Activated CD4-positive, alpha-beta memory T cell treated with anti-CD3 and anti-CD28 coated beads for 36 hours (primary cell): ENCODE measurements around the gene NKIRAS1. TPM values are rescaled to one million over a fixed set of nuclear protein-coding genes. Genes with fewer than 3 reads are reported as not detected.

Experiments
- total RNA-seq, 2 experiments: library from RNA; stranded (reverse); gene quantifications; one replicate each; pipeline ENCODE4 v1.2.3, GENCODE V29; 2021

Gene NKIRAS1
- total RNA-seq, 2 experiments from 2014 or later = 3.9 TPM

Other genes with a start within 250 kb of the NKIRAS1 start
- gene UBE2E1, start 111.0 kb downstream of the NKIRAS1 start, total RNA-seq = 10 to 100 TPM; 82.8 to 84.8 TPM
- gene RPL15, start 142 bp upstream of the NKIRAS1 start, total RNA-seq = 1,000 to 10,000 TPM; 2,597 to 2,603 TPM
- 1 to 10 TPM; 5.4 to 5.9 TPM for gene NR1D2, start 28.3 kb upstream of the NKIRAS1 start, total RNA-seq